HG02885 (cell line): ENCODE results near the gene PALLD.

ENCODE experiments used
- ATAC-seq: cut with Tn5 transposase; IDR thresholded peaks from one replicate; pipeline ENCODE4 v1.9.1; 2021; ENCODE audit warnings: mild to moderate bottlenecking; ENCODE audit not compliant: unreplicated experiment, poor library complexity

PALLD gene

DNA sequence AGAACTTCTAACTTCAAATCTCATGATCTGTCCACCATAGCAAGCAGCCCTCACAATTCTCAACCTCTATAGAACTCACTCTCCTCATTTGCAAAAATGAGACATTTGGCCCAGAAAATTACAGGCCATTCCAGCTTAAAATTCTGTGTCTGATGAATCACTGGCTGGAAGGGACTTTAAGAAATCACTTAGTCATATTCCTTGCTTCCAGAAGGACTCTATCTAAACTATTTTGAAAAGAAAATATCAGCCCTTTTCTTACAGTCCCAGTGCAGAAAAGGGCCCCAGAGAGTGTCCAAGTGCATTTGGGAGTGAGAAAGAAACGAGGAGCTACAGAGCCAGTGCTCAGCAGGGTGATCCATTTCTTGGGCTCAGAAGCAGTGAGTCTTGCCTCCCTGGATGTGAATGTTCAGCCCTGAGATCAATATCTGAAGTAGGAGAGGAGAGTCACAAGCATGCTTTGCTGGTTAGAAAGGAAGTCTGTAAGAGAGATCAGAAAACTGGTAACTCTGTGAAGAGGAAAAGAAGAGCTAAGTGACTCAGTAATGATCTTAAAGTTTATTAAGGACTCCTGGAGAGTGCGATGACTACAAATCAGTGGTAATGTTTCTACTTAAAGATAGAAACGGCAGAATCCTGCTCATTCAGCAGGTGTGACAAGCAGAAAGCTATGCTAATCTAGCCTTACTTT, 139.8 kb downstream of the PALLD start:
- ATAC-seq = no peak

DNA sequence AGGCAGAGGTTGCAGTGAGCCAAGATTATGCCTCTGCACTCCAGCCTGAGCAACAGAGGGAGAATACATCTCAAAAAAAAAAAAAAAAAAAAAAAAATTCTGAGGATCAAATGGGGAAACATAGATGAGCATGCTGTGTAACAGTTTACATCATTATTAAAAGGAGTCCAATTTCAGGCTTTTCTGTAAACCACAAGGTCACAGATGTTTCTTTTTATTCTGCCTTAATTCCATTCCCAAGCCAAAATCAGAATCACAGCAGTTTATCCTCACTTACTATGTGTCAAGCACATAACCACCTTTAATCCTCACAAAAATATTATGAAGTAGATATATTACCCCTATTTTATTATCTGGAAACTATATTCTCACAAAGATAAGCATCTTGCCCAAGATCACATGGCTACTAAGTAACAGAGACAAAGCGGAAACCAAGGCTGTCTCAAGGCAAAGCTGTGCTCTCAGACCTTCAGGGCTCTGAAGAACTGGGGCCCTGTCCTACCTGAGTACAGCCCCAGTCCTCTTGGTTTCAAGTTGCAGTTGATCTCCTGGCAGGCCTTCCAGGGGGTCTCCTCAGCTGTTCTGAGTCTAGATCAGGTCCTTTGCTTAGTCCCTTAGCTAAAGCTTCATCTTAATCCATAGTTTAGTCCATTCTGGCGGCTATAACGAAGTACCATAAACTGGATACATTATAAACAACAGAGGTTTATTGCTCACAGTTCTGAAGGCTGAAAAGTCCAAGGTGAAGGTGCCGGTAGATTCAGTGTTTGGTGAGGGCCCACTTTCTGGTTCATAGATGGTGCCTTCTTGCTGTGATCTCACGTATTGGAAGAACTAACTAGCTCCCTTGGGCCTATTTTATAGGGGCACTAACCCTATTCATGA, 141.3 kb downstream of the PALLD start:
- no peak for ATAC-seq

DNA sequence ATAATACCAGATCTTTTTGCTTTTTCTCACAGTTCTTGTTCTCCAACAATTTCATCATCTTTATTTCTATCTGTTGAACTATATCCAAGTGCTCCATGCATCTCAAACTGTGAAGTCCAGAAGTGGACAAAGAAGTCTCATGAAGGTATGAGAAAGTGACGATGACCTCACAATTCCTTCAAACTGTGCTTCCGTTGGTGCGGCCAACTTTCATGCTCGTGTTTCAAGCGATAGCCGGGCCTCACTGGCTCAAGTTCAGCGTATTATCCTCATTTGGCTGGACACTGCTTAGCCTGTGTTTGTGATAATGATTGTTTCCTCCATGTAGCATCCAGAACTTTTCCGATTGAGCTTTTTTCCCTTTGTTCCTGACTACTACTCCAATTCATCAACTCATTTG, 143.1 kb downstream of the PALLD start:
- ATAC-seq = no peak

GRCh38 chr4:168641811-168642140, 144.9 kb downstream of the PALLD start:
- no peak for ATAC-seq

DNA sequence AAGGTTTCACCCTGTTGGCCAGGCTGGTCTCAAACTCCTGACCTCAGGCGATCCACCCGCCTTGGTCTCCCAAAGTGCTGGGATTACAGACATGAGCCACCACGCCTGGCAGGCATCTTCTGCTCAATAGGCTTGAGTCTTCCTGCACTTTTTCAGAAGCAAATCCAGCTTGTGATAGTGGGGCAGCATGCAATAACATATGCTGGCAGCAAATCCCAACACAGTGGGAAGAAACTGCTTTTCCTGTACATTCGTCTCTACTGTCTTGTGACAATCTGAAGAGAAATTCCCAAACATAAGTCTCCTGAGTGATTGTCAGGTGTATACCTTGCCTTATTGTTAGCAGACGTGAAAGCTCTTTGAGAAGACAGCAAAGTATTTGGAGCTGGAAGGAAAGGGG, 145.7 kb downstream of the PALLD start:
- ATAC-seq = no peak

- ATAC-seq = no peak
These were observed 146.4 kb downstream of the PALLD start for GRCh38 chr4:168643111-168643795.

- no peak for ATAC-seq
These were observed 146.9 kb downstream of the PALLD start for GRCh38 chr4:168643796-168644159.

GRCh38 chr4:168646001-168646768, 149.3 kb downstream of the PALLD start:
- no peak for ATAC-seq

DNA sequence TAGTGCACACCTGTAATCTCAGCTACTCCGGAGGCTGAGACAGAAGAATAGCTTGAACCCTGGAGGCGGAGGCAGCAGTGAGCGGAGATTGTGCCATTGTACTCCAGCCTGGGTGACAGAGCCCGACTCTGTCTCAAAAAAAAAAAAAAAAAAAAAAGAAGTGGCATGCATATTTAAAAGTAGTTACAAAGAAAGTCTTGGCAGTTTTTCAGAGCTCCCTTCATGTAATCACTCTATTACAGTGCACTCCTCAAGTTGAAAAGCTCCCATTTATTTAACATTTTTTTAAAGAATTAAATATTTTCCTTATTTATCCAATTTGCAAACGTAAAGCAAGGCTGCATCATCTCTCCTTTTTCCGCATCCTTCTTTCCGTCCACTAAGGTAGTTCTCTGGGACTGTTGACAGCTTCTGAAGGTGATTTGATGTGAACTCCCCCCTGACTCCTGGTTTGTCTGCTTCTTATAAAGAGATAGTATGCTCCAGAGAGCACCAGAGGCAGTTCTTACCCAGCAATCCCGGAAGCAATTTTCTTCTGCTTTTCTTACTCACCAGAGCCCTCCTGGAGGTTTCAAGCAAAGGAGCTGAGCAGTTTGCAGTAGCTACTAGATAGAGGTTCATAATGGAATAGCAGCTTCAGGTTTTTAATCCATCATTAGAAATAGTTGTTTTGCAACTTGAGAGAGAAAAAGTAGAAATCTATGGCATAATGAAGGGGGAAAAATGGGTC, 151.0 kb downstream of the PALLD start:
- no peak for ATAC-seq

DNA sequence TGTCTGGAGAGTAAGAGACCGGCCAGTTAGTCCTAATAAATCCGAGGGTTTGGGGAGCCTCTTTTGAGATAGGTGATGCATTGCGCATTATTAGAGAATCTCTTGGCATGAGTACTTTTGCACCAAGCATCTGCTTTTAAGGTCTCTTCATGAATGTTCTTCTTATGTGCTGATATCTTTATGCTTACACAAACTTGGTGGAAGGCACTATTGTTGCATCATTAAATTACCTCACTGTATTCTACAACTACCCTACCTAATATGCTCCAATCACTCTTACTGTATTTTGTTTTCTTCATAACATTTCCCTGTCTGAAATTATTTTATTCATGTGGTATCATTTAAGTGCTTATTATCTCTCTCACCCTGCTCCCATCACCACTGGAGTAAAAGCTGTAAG, 151.6 kb downstream of the PALLD start:
- ATAC-seq = no peak

GRCh38 chr4:168648929-168649328, 152.1 kb downstream of the PALLD start:
- no peak for ATAC-seq

GRCh38 chr4:168651374-168651773, 154.5 kb downstream of the PALLD start:
- ATAC-seq = no peak

GRCh38 chr4:168651864-168652263, 155.0 kb downstream of the PALLD start:
- no peak for ATAC-seq

- no peak for ATAC-seq
These were observed 155.9 kb downstream of the PALLD start for GRCh38 chr4:168652755-168653154.

DNA sequence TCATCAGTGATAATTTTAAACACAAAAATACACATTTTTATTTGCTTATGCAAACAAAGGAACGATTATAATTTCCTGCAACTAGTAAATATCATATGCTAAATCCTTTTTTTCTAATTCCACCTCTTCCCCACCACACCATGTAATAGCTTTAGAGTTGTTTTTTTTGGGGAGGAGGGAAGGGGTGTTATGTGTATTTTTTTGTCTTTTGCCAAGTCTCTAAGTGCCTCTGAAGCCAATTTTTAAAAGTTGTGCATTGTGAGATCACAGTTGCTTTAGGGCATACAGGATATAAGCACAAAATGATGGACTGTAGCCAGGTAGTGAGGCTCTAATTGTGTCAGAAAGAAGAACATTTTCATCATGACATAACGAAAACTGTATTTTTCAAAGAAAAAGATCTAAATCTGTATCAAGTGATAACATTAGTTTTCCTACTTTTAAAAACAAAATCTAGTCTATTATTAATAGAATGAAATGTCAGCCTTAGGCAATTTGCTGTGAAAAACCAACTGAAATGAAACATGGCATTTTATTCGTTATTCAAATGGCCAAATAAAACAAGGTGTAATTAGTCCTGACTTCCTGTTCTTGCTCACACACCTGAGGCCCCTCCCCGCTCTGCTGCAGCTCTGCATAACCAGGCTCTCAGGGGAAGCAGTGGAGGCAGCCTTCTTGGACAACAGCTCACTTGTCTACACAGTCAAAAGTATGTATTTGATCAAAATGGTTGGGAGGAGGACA, 157.4 kb downstream of the PALLD start:
- no peak for ATAC-seq

DNA sequence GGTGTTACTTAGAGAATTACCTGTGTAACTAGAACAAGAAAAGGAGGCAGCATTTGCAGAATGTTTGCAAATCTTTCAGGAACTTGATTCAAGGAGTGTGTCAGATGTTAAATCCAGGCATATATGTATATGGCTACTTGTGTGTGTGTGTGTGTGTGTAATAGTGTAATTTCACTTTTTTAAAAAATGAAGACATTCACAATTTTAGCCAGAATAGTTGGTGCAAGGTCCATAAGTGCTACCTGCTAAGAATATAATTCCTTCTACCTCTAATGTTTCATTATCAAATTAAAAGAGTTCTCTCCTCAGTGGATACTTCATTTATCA, 158.0 kb downstream of the PALLD start:
- ATAC-seq = no peak

DNA sequence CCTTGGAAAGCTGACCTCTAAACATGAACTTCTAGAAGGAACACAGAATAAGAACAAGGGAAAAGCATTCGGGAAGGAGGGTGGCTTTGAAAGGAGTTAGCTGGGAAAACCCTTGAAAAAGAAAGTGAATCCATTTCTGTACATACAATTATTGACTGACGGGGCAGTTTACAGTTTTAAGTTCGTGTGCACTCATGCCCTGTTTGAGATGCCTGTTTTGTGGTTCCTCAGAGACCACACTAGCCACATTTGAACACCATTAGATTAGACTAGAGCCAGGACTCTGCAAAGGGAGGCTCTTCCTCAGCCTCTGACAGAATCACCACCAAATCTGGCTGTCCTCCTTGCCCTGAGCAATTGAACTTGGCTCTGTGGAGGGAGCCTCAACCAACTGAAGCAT, 158.3 kb downstream of the PALLD start:
- ATAC-seq = no peak

DNA sequence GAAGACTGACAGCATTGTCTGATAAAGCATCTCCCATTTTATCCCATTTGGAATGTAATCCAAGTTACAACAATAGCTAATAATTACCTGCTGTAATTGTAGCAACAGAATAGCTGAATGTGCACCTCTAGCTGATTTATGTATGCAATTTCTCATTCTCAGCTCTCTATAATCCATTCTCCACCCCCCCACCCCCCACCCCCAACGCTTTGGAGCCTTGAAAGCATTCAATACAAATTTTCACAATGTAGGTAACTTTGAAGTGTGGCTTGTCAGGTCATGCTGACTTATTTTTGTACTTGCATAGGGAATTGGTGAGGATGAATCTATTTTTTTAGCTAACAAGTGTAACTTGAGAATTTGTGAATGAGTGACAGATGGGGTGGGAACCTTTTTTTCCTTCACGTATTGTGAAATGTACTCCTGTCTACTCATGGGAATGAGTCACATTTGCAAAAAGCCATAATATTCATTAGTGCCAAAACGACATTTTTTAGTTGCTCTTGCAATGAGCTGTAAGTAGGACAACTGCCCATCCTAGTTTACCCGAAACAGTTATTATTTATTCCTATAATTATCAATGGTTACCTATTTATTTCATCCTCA, 159.3 kb downstream of the PALLD start:
- no peak for ATAC-seq

GRCh38 chr4:168656946-168657473, 160.2 kb downstream of the PALLD start:
- ATAC-seq = no peak
